Sigmoid colon (tissue), 7 donors: ENCODE measurements around the gene LRRC28. TPM values are rescaled to one million over a fixed set of nuclear protein-coding genes. Genes with fewer than 3 reads are reported as not detected.

Experiments
- DNase-seq: peaks from one replicate; pipeline ENCODE4 v3.0.0-alpha.2; 2019
- H3K27ac ChIP-seq, 4 donors: fragments of 200-600 bp; sonication (generic); one replicate each; pipeline ENCODE4 v1.5.1; 2016 to 2019; ENCODE audit warnings: mild to moderate bottlenecking in 1 of 4
- H3K27me3 ChIP-seq, 3 donors: fragments of 200-600 bp; sonication (generic); one replicate each; pipeline ENCODE4 v1.5.1; 2019; ENCODE audit warnings: mild to moderate bottlenecking in 1 of 3
- H3K36me3 ChIP-seq, 4 donors: fragments of 200-600 bp; sonication (generic); one replicate each; pipeline ENCODE4 v1.5.1; 2016 to 2019
- H3K4me1 ChIP-seq, 4 donors: fragments of 200-600 bp; sonication (generic); one replicate each; pipeline ENCODE4 v1.5.1; 2017 to 2019
- H3K4me3 ChIP-seq, 4 donors: fragments of 200-600 bp; sonication (generic); one replicate each; pipeline ENCODE4 v1.5.1; 2017 to 2019; ENCODE audit warnings: mild to moderate bottlenecking in 2 of 4, moderate library complexity in 1 of 4
- H3K9me3 ChIP-seq, 4 donors: fragments of 200-600 bp in 3 of 4; sonication (generic) in 3 of 4; one replicate each; pipeline versions ENCODE4 v1.5.1 to v1.6.1; 2013 to 2019
- CTCF ChIP-seq, 4 experiments: fragments of 450-650 bp in 3 of 4; fragments of 200-600 bp in 1 of 4; IDR thresholded peaks; one replicate each; pipeline ENCODE4 v1.5.1; 2016 to 2019; ENCODE audit warnings: antibody characterized with exemption in 4 of 4, mild to moderate bottlenecking in 3 of 4, moderate library complexity in 2 of 4
- EP300 ChIP-seq, 4 donors: sonication (generic); formaldehyde crosslinking; IDR thresholded peaks; one replicate each; pipeline ENCODE4 v1.6.1; 2017; ENCODE audit warnings: antibody characterized with exemption in 4 of 4
- POLR2A ChIP-seq, 2 donors: fragments of 450-650 bp; IDR thresholded peaks; one replicate each; pipeline ENCODE4 v1.6.1; 2016; ENCODE audit warnings: antibody characterized with exemption in 2 of 2, mild to moderate bottlenecking in 2 of 2, moderate library complexity in 2 of 2
- POLR2AphosphoS5 ChIP-seq, 4 donors: sonication (generic); formaldehyde crosslinking; IDR thresholded peaks; one replicate each; pipeline ENCODE4 v1.6.1; 2017; ENCODE audit warnings: antibody characterized with exemption in 4 of 4
- WGBS, 2 donors: extraction: QIAGEN DNeasy Blood & Tissue Kit; methylation state at CpG; one replicate each; pipeline ENCODE4 v1.1.7; 2013; 5-methylcytosine and 5-hydroxymethylcytosine counted together
- intact Hi-C: fragments of 100-400 bp; cut with DNase I; formaldehyde crosslinking; loops from one replicate; pipeline ENCODE4 v1.15.1; 2023
- polyA plus RNA-seq, 3 donors: library from polyadenylated mRNA; stranded (reverse); fragments of 200-250 nt; gene quantifications; one replicate each; pipeline ENCODE4 v1.2.3, GENCODE V29; 2013
- total RNA-seq, 4 donors: library from RNA; depleted of rRNA; stranded (reverse); fragments of >200 nt; gene quantifications; one replicate each; pipeline ENCODE4 v1.1.0, GENCODE V29; 2016
- donor health status: healthy with polysubstance abuse.
- donor health status: Bipolar disorder and iron deficiency.
- donor health status: healthy.

LRRC28 gene
- total and polyA plus RNA-seq, 7 donors = 13.6 to 52.3 (median 24.4) TPM

DNA sequence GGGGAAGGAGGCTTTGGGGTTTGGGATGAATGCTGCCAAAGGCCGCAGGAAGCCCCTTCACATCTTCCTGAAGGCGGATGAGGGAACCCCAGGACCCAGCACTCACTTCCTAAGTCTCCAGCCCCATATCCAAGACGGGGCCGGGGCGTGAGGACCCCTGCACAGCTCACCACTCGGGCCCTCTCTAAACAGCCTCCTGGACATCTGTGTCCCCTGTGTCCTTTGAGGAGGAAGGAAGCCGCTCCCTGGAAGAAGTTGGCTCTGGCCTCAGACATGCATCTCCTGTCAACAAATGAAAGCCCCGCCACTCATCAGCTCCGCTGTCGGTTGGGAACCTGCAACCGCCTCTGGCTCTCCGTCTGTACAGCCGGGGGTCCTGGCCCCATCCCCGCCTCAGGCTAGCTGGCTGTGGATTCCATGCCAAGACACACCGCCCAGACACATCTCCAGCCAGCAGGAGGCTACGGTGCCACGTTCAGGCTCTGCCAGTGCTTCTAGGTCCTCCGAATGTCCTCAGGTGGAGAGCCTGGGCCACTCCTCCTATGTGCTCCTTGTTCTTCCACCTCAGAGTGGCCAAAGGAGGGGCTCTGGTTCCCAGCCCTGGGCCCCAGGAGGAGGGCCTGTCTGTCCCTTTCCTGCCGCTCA is 174.5 kb downstream of the LRRC28 start:
- no peak for TF ChIP-seq POLR2A (IDR thresholded peaks at IDR 0.05)
- TF ChIP-seq EP300 (IDR thresholded peaks at IDR 0.05) = no peak
- no peak for TF ChIP-seq POLR2AphosphoS5 (IDR thresholded peaks at IDR 0.05)
- peak in 1 of 4 experiments; percentile 8 for TF ChIP-seq CTCF (IDR thresholded peaks at IDR 0.05)
- Histone ChIP-seq H3K27ac (peak overlapping the region; percentile 70 to 75 (median 73)), H3K36me3 (no peaks in the 10 kb centered on the region), H3K9me3 (no peaks in the 10 kb centered on the region), H3K27me3 (no peaks in the 10 kb centered on the region), H3K4me3 (no peak overlapping the region), H3K4me1 (peaks cover 0 to 21% (median 16%) of the 10 kb centered on the region in 4 donors)
- DNase-seq = peak; percentile 61
- intact Hi-C loops = no loop called here
- WGBS, 2 donors = 74 to 78% methylated on average over 19 of the region's 19 CpGs

DNA sequence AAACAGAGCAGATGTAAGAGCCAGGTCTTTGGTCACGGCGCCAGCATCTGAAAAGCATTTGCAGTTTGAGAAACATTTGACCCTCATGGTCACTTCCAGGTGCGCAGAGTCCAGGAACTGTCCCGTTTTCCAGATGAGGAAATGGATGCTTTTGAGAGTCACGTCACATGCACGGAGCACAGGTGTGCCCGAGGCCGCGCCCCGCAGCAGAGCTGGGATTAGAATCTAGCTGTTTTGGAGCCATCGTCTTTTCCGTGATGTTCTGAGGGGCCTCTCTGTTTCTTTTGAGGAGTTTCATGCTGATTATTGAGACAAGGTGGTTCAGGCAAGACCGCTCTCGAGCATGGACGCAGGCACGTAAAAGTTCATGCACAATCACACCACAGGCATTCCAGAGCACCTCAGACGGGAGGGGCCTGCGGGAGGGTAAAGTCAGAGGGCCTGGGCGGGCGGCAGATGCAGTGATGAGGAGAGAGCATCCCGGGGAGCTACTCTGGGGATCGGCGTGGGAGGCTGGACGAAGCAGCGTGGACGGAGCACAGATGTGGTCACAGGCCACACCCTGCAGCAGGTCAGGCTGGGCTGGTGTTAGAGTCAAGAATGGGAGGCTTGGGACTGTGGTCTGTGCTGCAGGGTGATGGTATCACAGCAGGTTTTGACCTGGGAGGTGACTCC is 175.3 kb downstream of the LRRC28 start:
- TF ChIP-seq EP300 (IDR thresholded peaks at IDR 0.05) = no peak
- TF ChIP-seq POLR2A (IDR thresholded peaks at IDR 0.05) = no peak
- TF ChIP-seq CTCF (IDR thresholded peaks at IDR 0.05) = no peak
- no peak for TF ChIP-seq POLR2AphosphoS5 (IDR thresholded peaks at IDR 0.05)
- WGBS, 2 donors = 27 to 81% methylated on average over 26 of the region's 26 CpGs
- peak overlapping the region in 2 of 4 donors; percentile 72 to 74 for H3K27ac ChIP-seq
- H3K36me3 ChIP-seq = no peaks in the 10 kb centered on the region
- no peak overlapping the region for H3K4me3 ChIP-seq
- H3K27me3 ChIP-seq = no peaks in the 10 kb centered on the region
- peak; percentile 45 for DNase-seq
- intact Hi-C loops = no loop called here
- no peaks in the 10 kb centered on the region for H3K9me3 ChIP-seq
- H3K4me1 ChIP-seq = peaks cover 0 to 21% (median 16%) of the 10 kb centered on the region in 4 donors

- TF ChIP-seq POLR2A (IDR thresholded peaks at IDR 0.05) (no peak), EP300 (IDR thresholded peaks at IDR 0.05) (no peak), POLR2AphosphoS5 (IDR thresholded peaks at IDR 0.05) (no peak), CTCF (IDR thresholded peaks at IDR 0.05) (no peak)
- no peaks in the 10 kb centered on the region for H3K27me3 ChIP-seq
- H3K36me3 ChIP-seq = no peaks in the 10 kb centered on the region
- peaks cover 0 to 21% (median 16%) of the 10 kb centered on the region in 4 donors for H3K4me1 ChIP-seq
- WGBS, 2 donors = 87 to 94% methylated on average over 8 of the region's 8 CpGs
- H3K4me3 ChIP-seq = no peak overlapping the region
- H3K9me3 ChIP-seq = no peaks in the 10 kb centered on the region
- DNase-seq = peak; percentile 22
- H3K27ac ChIP-seq = no peak overlapping the region
- intact Hi-C loops = no loop called here
Observed at GRCh38 chr15:99427210-99427609, 175.9 kb downstream of the LRRC28 start.

GRCh38 chr15:99427668-99428361 is 176.5 kb downstream of the LRRC28 start:
- Histone ChIP-seq H3K27me3 (no peaks in the 10 kb centered on the region), H3K27ac (no peak overlapping the region), H3K9me3 (no peaks in the 10 kb centered on the region), H3K4me1 (peaks cover 0 to 21% (median 17%) of the 10 kb centered on the region in 4 donors), H3K4me3 (no peak overlapping the region), H3K36me3 (no peaks in the 10 kb centered on the region)
- DNase-seq = peak; percentile 12
- intact Hi-C loops = no loop called here
- 91 to 94% methylated on average over 22 of the region's 22 CpGs for WGBS, 2 donors
- TF ChIP-seq POLR2A (IDR thresholded peaks at IDR 0.05) (no peak), EP300 (IDR thresholded peaks at IDR 0.05) (no peak), CTCF (IDR thresholded peaks at IDR 0.05) (no peak), POLR2AphosphoS5 (IDR thresholded peaks at IDR 0.05) (no peak)
